T-cell (primary cell): ENCODE measurements around the gene SLC22A5. TPM values are rescaled to one million over a fixed set of nuclear protein-coding genes. Genes with fewer than 3 reads are reported as not detected.

Experiments
- ATAC-seq, 4 experiments: fragments of 200-7000 bp in 3 of 4; fragments of 150-1000 bp in 1 of 4; cut with Tn5 transposase; replicated peaks in 1 of 4; 1 replicate in 3 of 4; 2 replicates in 1 of 4; pipeline ENCODE4 v1.10.0; 2021; ENCODE audit warnings: moderate library complexity in 3 of 4, mild to moderate bottlenecking in 2 of 4, moderate number of reproducible peaks in 1 of 4
- CTCF ChIA-PET, 2 donors: fragments of 300-600 bp; sonication (Branson Sonifier 250); formaldehyde crosslinking; loops; one replicate each; lab custom pipeline; 2022; ENCODE audit warnings: antibody characterized with exemption in 2 of 2; lab: Charles Lee
- POLR2A ChIA-PET, 2 donors: fragments of 300-600 bp; sonication (Branson Sonifier 250); formaldehyde crosslinking; loops; one replicate each; lab custom pipeline; 2022; ENCODE audit warnings: antibody characterized with exemption in 2 of 2; lab: Charles Lee
- DNase-seq, 35 experiments: peaks; one replicate each; pipeline versions ENCODE4 v3.0.0 to v3.0.0-alpha.2; 2013 to 2023
- H3K27ac ChIP-seq: one replicate; pipeline ENCODE4 v1.5.1; 2013; ENCODE audit warnings: low read length
- H3K27me3 ChIP-seq, 2 experiments: replicated peaks in 1 of 2; 1 replicate in 1 of 2; 2 replicates in 1 of 2; pipeline versions ENCODE4 v1.6.1 to v1.7.0; 2013; ENCODE audit warnings: low read length in 1 of 2, mixed read lengths in 1 of 2; ENCODE audit not compliant: control insufficient read depth in 2 of 2, insufficient read depth in 2 of 2; ENCODE audit errors: extremely low read depth in 1 of 2
- H3K36me3 ChIP-seq, 2 donors: 1 replicate in 1 of 2; 2 replicates in 1 of 2; pipeline versions ENCODE4 v1.6.1 to v1.7.0; 2013; ENCODE audit warnings: low read length in 1 of 2; ENCODE audit not compliant: control insufficient read depth in 2 of 2, insufficient read depth in 1 of 2; ENCODE audit errors: extremely low read depth in 1 of 2
- H3K4me1 ChIP-seq, 2 experiments: 1 replicate in 1 of 2; 2 replicates in 1 of 2; pipeline versions ENCODE4 v1.6.1 to v1.7.0; 2013; ENCODE audit warnings: low read length in 2 of 2, mixed read lengths in 1 of 2; ENCODE audit not compliant: insufficient read depth in 2 of 2, control insufficient read depth in 1 of 2; ENCODE audit errors: extremely low read depth in 1 of 2
- H3K4me3 ChIP-seq, 2 donors: 1 replicate in 1 of 2; 2 replicates in 1 of 2; pipeline versions ENCODE4 v1.5.1 to v1.7.0; 2013; ENCODE audit warnings: mild to moderate bottlenecking in 2 of 2, low read length in 1 of 2, moderate library complexity in 1 of 2; ENCODE audit not compliant: control insufficient read depth in 1 of 2; ENCODE audit errors: extremely low read depth in 1 of 2
- H3K9me3 ChIP-seq: 2 replicates; pipeline ENCODE4 v1.7.0; 2013
- H3K27ac Mint-ChIP-seq, 2 donors: one replicate each; pipeline ENCODE4 v1.8.0; 2020 to 2021; ENCODE audit warnings: mild to moderate bottlenecking in 2 of 2, mixed read lengths in 2 of 2
- H3K27me3 Mint-ChIP-seq, 2 donors: one replicate each; pipeline ENCODE4 v1.8.0; 2021 to 2022; ENCODE audit warnings: mixed read lengths in 2 of 2
- H3K36me3 Mint-ChIP-seq: one replicate; pipeline ENCODE4 v1.8.0; 2021; ENCODE audit warnings: mixed read lengths
- H3K4me1 Mint-ChIP-seq, 3 donors: one replicate each; pipeline ENCODE4 v1.8.0; 2020 to 2022; ENCODE audit warnings: mixed read lengths in 3 of 3, mild to moderate bottlenecking in 1 of 3
- H3K4me3 Mint-ChIP-seq, 3 donors: one replicate each; pipeline ENCODE4 v1.8.0; 2020 to 2022; ENCODE audit warnings: mild to moderate bottlenecking in 3 of 3, mixed read lengths in 3 of 3, moderate library complexity in 3 of 3
- H3K9me3 Mint-ChIP-seq, 3 donors: one replicate each; pipeline ENCODE4 v1.8.0; 2020 to 2022; ENCODE audit warnings: mixed read lengths in 3 of 3
- WGBS: methylation state at CpG from one replicate; pipeline ENCODE4 v1.1.5; 2013; ENCODE audit warnings: missing lambda C conversion rate; ENCODE audit not compliant: insufficient coverage; 5-methylcytosine and 5-hydroxymethylcytosine counted together
- total RNA-seq, 35 experiments: library from RNA in 6 of 35; stranded (reverse) in 6 of 35; fragments of 120-200 nt in 1 of 35; gene quantifications; one replicate each; pipeline versions ENCODE4 v1.2.1 to v1.2.4 and lab custom pipeline; 2013 to 2026

Gene SLC22A5
- total RNA-seq, 5 donors from 2014 or later (not counting 1 experiment from before 2014, with no cell fraction given), result 4.8 to 14.0 (median 7.6) TPM

GRCh38 chr5:132419502-132420468, 50.3 kb downstream of the SLC22A5 start:
- H3K36me3 Mint-ChIP-seq, result peaks cover 39% of the 10 kb centered on the region
- H3K4me3 ChIP-seq, result no peak overlapping the region
- WGBS, result 6% methylated on average over 8 of the region's 12 CpGs

GRCh38 chr5:132420706-132421272, 51.3 kb downstream of the SLC22A5 start:
- H3K36me3 ChIP-seq, result peaks cover 6 to 50% of the 10 kb centered on the region in 2 donors
- DNase-seq (peak in 1 of 35 experiments; percentile 67), ATAC-seq (peak in 1 of 4 experiments; percentile 43)
- H3K9me3 ChIP-seq, result no peaks in the 10 kb centered on the region
- peak overlapping the region; percentile 71 to 75 (median 74) for H3K4me3 Mint-ChIP-seq
- H3K4me1 ChIP-seq, result peaks cover 46 to 86% of the 10 kb centered on the region in 2 experiments
- H3K27ac Mint-ChIP-seq, result peak overlapping the region; percentile 98 to 100
- no peaks in the 10 kb centered on the region for H3K27me3 ChIP-seq
- no peaks in the 10 kb centered on the region for H3K9me3 Mint-ChIP-seq
- ChIA-PET CTCF (interaction anchor here (0.5 to 1.7 kb wide), 20 partner anchors 8 to 1150 kb away, joined by 3 to 11 read pairs (median 6); partner anchors contain the start of gene IRF1 (in 1 of the 2)), POLR2A (interaction anchor here (0.6 to 1.7 kb wide), 12 partner anchors 9 to 453 kb away, joined by 3 to 10 read pairs (median 4); partner anchors contain the start of gene IRF1 (in 1 of the 2))
- peaks cover 39% of the 10 kb centered on the region for H3K36me3 Mint-ChIP-seq
- peak overlapping the region; percentile 11 to 19 for H3K4me3 ChIP-seq
- 17% methylated on average over 1 of the region's 7 CpGs for WGBS
- H3K27ac ChIP-seq, result peak overlapping the region; percentile 94
- H3K27me3 Mint-ChIP-seq, result no peaks in the 10 kb centered on the region
- H3K4me1 Mint-ChIP-seq, result peaks cover 97 to 98% (median 98%) of the 10 kb centered on the region in 3 donors

More at GRCh38 chr5:132419502-132420468, 50.3 kb downstream of the SLC22A5 start:
- peak in 31 of 35 experiments; percentile 27 to 82 (median 48) for DNase-seq
- H3K36me3 ChIP-seq, result peaks cover 6 to 48% of the 10 kb centered on the region in 2 donors
- ATAC-seq, result peak; percentile 65 to 72 (median 67)
- H3K27ac ChIP-seq, result peak overlapping the region; percentile 94
- POLR2A ChIA-PET, result interaction anchor here (0.6 to 1.7 kb wide), 10 partner anchors 15 to 454 kb away, joined by 3 to 10 read pairs (median 4); partner anchors contain the start of gene IRF1 (in 1 of the 2)
- H3K4me3 Mint-ChIP-seq, result peak overlapping the region; percentile 71 to 75 (median 74)
- CTCF ChIA-PET, result interaction anchor here (0.5 to 1.7 kb wide), 19 partner anchors 8 to 1149 kb away, joined by 3 to 11 read pairs (median 5); partner anchors contain the start of gene IRF1 (in 1 of the 2)
- H3K27me3 ChIP-seq, result no peaks in the 10 kb centered on the region
- no peaks in the 10 kb centered on the region for H3K9me3 Mint-ChIP-seq
- peaks cover 97 to 98% (median 98%) of the 10 kb centered on the region in 3 donors for H3K4me1 Mint-ChIP-seq
- H3K27me3 Mint-ChIP-seq, result no peaks in the 10 kb centered on the region
- H3K9me3 ChIP-seq, result no peaks in the 10 kb centered on the region
- peaks cover 36 to 80% of the 10 kb centered on the region in 2 experiments for H3K4me1 ChIP-seq
- peak overlapping the region; percentile 98 to 100 for H3K27ac Mint-ChIP-seq

GRCh38 chr5:132421462-132421861, 52.0 kb downstream of the SLC22A5 start:
- H3K4me1 Mint-ChIP-seq, result peaks cover 97 to 99% (median 98%) of the 10 kb centered on the region in 3 donors
- H3K4me3 ChIP-seq, result no peak overlapping the region
- H3K4me1 ChIP-seq, result peaks cover 53 to 93% of the 10 kb centered on the region in 2 experiments
- ChIA-PET POLR2A (interaction anchor here in 1 of 2 donors (1.4 kb wide), 2 partner anchors 45 to 69 kb away, joined by 4 to 10 read pairs; partner anchors contain the start of gene IRF1), CTCF (interaction anchor here in 1 of 2 donors (1.4 to 1.7 kb wide), 3 partner anchors 10 to 79 kb away, joined by 7 to 11 read pairs (median 8); no protein-coding TSS in a partner anchor)
- H3K27ac Mint-ChIP-seq, result peak overlapping the region; percentile 98 to 100
- H3K36me3 ChIP-seq, result peaks cover 6 to 50% of the 10 kb centered on the region in 2 donors
- ATAC-seq (no peak), DNase-seq (no peak)
- no CpG with 5 or more reads among the region's 3 CpGs for WGBS
- no peaks in the 10 kb centered on the region for H3K27me3 Mint-ChIP-seq
- no peaks in the 10 kb centered on the region for H3K27me3 ChIP-seq
- H3K27ac ChIP-seq, result peak overlapping the region; percentile 94
- peak overlapping the region; percentile 71 to 75 (median 74) for H3K4me3 Mint-ChIP-seq
- H3K9me3 ChIP-seq, result no peaks in the 10 kb centered on the region
- peaks cover 39% of the 10 kb centered on the region for H3K36me3 Mint-ChIP-seq
- H3K9me3 Mint-ChIP-seq, result no peaks in the 10 kb centered on the region

GRCh38 chr5:132422720-132423437, 53.4 kb downstream of the SLC22A5 start:
- Mint-ChIP-seq H3K27me3 (no peaks in the 10 kb centered on the region), H3K4me3 (peak overlapping the region; percentile 7 to 77 (median 18)), H3K36me3 (peaks cover 31% of the 10 kb centered on the region), H3K9me3 (no peaks in the 10 kb centered on the region), H3K4me1 (peaks cover 97 to 99% (median 98%) of the 10 kb centered on the region in 3 donors), H3K27ac (peak overlapping the region; percentile 98 to 100)
- Histone ChIP-seq H3K27me3 (no peaks in the 10 kb centered on the region), H3K9me3 (no peaks in the 10 kb centered on the region), H3K4me3 (no peak overlapping the region), H3K4me1 (peaks cover 66 to 96% of the 10 kb centered on the region in 2 experiments), H3K27ac (peak overlapping the region; percentile 94), H3K36me3 (peaks cover 6 to 38% of the 10 kb centered on the region in 2 donors)
- CTCF ChIA-PET, result interaction anchor here (0.7 to 2.3 kb wide), 8 partner anchors 24 to 78 kb away, joined by 3 to 11 read pairs (median 3); no protein-coding TSS in a partner anchor
- 86% methylated on average over 3 of the region's 5 CpGs for WGBS
- ATAC-seq, result no peak
- peak in 1 of 35 experiments; percentile 36 for DNase-seq
- POLR2A ChIA-PET, result interaction anchor here (0.6 to 5.9 kb wide), 9 partner anchors 9 to 68 kb away, joined by 3 to 56 read pairs (median 5); partner anchors contain the start of gene IRF1 (in 1 of the 2)

- H3K9me3 ChIP-seq, result no peaks in the 10 kb centered on the region
- H3K27ac ChIP-seq, result peak overlapping the region; percentile 94
- Mint-ChIP-seq H3K36me3 (peaks cover 26% of the 10 kb centered on the region), H3K27ac (peak overlapping the region; percentile 98 to 100), H3K9me3 (no peaks in the 10 kb centered on the region), H3K27me3 (no peaks in the 10 kb centered on the region), H3K4me3 (peak overlapping the region in 2 of 3 donors; percentile 1 to 77), H3K4me1 (peaks cover 97 to 99% (median 98%) of the 10 kb centered on the region in 3 donors)
- no peaks in the 10 kb centered on the region for H3K27me3 ChIP-seq
- peaks cover 71 to 96% of the 10 kb centered on the region in 2 experiments for H3K4me1 ChIP-seq
- ATAC-seq, result no peak
- 100% methylated on average over 2 of the region's 3 CpGs for WGBS
- peaks cover 6 to 33% of the 10 kb centered on the region in 2 donors for H3K36me3 ChIP-seq
- CTCF ChIA-PET, result interaction anchor here in 1 of 2 donors (0.8 to 2.3 kb wide), 5 partner anchors 34 to 78 kb away, joined by 3 to 11 read pairs (median 3); no protein-coding TSS in a partner anchor
- no peak overlapping the region for H3K4me3 ChIP-seq
- no peak for DNase-seq
- POLR2A ChIA-PET, result interaction anchor here (0.9 to 5.9 kb wide), 6 partner anchors 9 to 67 kb away, joined by 4 to 56 read pairs (median 10); partner anchors contain the start of gene IRF1 (in 1 of the 2)
These were observed 54.0 kb downstream of the SLC22A5 start for GRCh38 chr5:132423438-132423898.
